Measurements from ENCODE around the gene SAPCD1. TPM values are rescaled to one million over a fixed set of nuclear protein-coding genes. Genes with fewer than 3 reads are reported as not detected.

Gene SAPCD1
- total RNA-seq, 2 donors from 2014 or later, result 3.6 to 4.2 TPM

DNA sequence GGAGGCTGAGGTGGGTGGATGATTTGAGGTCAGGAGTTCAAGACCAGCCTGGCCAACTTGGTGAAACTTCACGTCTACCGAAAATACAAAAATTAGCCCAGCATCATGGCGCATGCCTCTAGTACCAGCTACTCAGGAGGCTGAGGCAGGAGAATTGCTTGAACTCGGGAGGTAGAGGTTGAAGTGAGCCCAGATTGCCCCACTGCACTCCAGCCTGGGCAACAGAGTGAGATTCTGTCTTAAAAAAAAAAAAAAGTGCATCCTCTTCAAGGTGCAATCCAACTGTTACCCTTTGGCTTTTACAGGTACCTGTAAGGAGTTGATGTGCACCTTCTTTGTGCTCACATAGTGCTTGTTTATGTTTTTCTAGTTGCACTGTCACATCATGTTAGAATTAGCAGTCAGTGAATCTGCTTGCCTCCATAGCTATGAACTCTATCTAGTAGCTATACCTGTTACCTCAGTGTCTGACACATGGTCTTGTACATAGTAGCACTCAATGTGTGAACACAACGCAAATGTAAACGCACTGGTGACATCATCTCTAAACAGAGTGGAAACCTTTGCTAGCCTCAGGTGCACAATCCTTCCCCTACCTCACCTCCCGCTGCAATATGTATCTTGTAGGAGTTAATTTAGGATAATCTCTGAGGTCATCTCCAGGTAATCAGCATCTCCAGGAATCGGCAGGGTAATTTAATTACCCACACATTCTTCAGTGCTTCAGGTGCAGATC, 13.0 kb upstream of the SAPCD1 start:
- H3K4me3 Mint-ChIP-seq, result no peak overlapping the region

GRCh38 chr6:31750411-31751022, 11.9 kb upstream of the SAPCD1 start:
- no peak for ATAC-seq
- H3K9me3 ChIP-seq (ENCODE audit: control insufficient read depth, low read length, poor library complexity, severe bottlenecking), result no peaks in the 10 kb centered on the region
- no peak overlapping the region for H3K27ac Mint-ChIP-seq
- DNase-seq, result no peak
- H3K4me3 Mint-ChIP-seq, result no peak overlapping the region
- H3K27me3 Mint-ChIP-seq, result no peaks in the 10 kb centered on the region
- peaks cover 2% of the 10 kb centered on the region for H3K36me3 Mint-ChIP-seq (ENCODE audit: low read depth)
- H3K4me1 Mint-ChIP-seq, result no peaks in the 10 kb centered on the region

More for the DNA sequence above, 13.0 kb upstream of the SAPCD1 start:
- no peaks in the 10 kb centered on the region for H3K9me3 ChIP-seq (ENCODE audit: control insufficient read depth, low read length, poor library complexity, severe bottlenecking)
- Mint-ChIP-seq H3K4me1 (no peaks in the 10 kb centered on the region), H3K36me3 (ENCODE audit: low read depth) (peaks cover 2% of the 10 kb centered on the region), H3K27ac (no peak overlapping the region), H3K27me3 (no peaks in the 10 kb centered on the region)
- ATAC-seq, result no peak
- DNase-seq, result no peak

DNA sequence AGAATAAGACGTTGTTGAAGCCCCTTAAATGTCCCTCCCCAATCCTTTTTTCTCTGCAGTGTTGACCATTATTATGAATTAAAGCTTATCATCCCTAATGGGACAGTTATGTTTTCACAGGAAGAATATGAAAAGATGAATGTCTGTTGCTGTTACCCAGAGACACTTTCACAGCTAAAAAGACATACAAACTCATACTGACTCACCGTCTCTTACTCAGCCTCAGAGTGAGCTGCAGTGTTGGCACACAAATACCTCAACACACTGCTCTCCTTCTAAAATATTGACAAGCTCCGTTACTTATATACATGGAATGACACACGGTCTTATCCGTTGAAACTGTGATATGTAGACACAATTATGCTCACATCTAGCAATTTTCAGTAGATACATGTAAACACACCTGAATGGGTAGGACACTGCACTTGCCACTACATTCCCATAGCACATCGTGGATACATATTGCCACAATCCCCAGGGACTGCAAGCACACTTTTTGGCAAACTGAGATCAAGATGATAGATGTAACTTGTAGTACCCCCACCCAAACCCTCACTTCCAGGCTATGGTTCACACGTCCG, 9.6 kb upstream of the SAPCD1 start:
- no peak overlapping the region for H3K4me3 Mint-ChIP-seq
- ATAC-seq (no peak), DNase-seq (no peak)
- H3K9me3 ChIP-seq (ENCODE audit: control insufficient read depth, low read length, poor library complexity, severe bottlenecking), result no peaks in the 10 kb centered on the region
- no peaks in the 10 kb centered on the region for H3K36me3 Mint-ChIP-seq (ENCODE audit: low read depth)
- H3K27ac Mint-ChIP-seq, result no peak overlapping the region
- H3K4me1 Mint-ChIP-seq, result peaks cover 2% of the 10 kb centered on the region
- H3K27me3 Mint-ChIP-seq, result no peaks in the 10 kb centered on the region

- ATAC-seq (no peak), DNase-seq (no peak)
- Mint-ChIP-seq H3K27ac (peak overlapping the region; percentile 75), H3K27me3 (no peaks in the 10 kb centered on the region), H3K4me3 (no peak overlapping the region), H3K36me3 (ENCODE audit: low read depth) (peaks cover 4% of the 10 kb centered on the region), H3K4me1 (peaks cover 10% of the 10 kb centered on the region)
- no peaks in the 10 kb centered on the region for H3K9me3 ChIP-seq (ENCODE audit: control insufficient read depth, low read length, poor library complexity, severe bottlenecking)
Observed at GRCh38 chr6:31758281-31758680, 4.2 kb upstream of the SAPCD1 start.

- no peaks in the 10 kb centered on the region for H3K9me3 ChIP-seq (ENCODE audit: control insufficient read depth, low read length, poor library complexity, severe bottlenecking)
- Mint-ChIP-seq H3K27me3 (no peaks in the 10 kb centered on the region), H3K4me1 (peaks cover 10% of the 10 kb centered on the region), H3K36me3 (ENCODE audit: low read depth) (peaks cover 4% of the 10 kb centered on the region), H3K4me3 (no peak overlapping the region), H3K27ac (peak overlapping the region; percentile 27)
- no peak for DNase-seq
- ATAC-seq, result no peak
Observed at GRCh38 chr6:31760790-31761189, 1.7 kb upstream of the SAPCD1 start.

- H3K27me3 Mint-ChIP-seq, result no peaks in the 10 kb centered on the region
- H3K9me3 ChIP-seq (ENCODE audit: control insufficient read depth, low read length, poor library complexity, severe bottlenecking), result no peaks in the 10 kb centered on the region
- ATAC-seq, result no peak
- no peak overlapping the region for H3K4me3 Mint-ChIP-seq
- peaks cover 4% of the 10 kb centered on the region for H3K36me3 Mint-ChIP-seq (ENCODE audit: low read depth)
- H3K27ac Mint-ChIP-seq, result peak overlapping the region; percentile 27
- no peak for DNase-seq
- peaks cover 10% of the 10 kb centered on the region for H3K4me1 Mint-ChIP-seq
Observed at GRCh38 chr6:31761343-31761742, 1.1 kb upstream of the SAPCD1 start.

- Mint-ChIP-seq H3K27me3 (no peaks in the 10 kb centered on the region), H3K27ac (peak overlapping the region; percentile 54), H3K4me1 (peaks cover 8% of the 10 kb centered on the region), H3K36me3 (ENCODE audit: low read depth) (peaks cover 4% of the 10 kb centered on the region), H3K4me3 (no peak overlapping the region)
- DNase-seq, result no peak
- ATAC-seq, result no peak
- no peaks in the 10 kb centered on the region for H3K9me3 ChIP-seq (ENCODE audit: control insufficient read depth, low read length, poor library complexity, severe bottlenecking)
Observed at GRCh38 chr6:31762878-31763618, 592 bp downstream of the SAPCD1 start.

GRCh38 chr6:31763619-31763940, 1.1 kb downstream of the SAPCD1 start:
- peak overlapping the region; percentile 54 for H3K27ac Mint-ChIP-seq
- ATAC-seq (no peak), DNase-seq (no peak)
- no peaks in the 10 kb centered on the region for H3K9me3 ChIP-seq (ENCODE audit: control insufficient read depth, low read length, poor library complexity, severe bottlenecking)
- H3K4me1 Mint-ChIP-seq, result peaks cover 8% of the 10 kb centered on the region
- no peak overlapping the region for H3K4me3 Mint-ChIP-seq
- H3K27me3 Mint-ChIP-seq, result no peaks in the 10 kb centered on the region
- peaks cover 4% of the 10 kb centered on the region for H3K36me3 Mint-ChIP-seq (ENCODE audit: low read depth)

DNA sequence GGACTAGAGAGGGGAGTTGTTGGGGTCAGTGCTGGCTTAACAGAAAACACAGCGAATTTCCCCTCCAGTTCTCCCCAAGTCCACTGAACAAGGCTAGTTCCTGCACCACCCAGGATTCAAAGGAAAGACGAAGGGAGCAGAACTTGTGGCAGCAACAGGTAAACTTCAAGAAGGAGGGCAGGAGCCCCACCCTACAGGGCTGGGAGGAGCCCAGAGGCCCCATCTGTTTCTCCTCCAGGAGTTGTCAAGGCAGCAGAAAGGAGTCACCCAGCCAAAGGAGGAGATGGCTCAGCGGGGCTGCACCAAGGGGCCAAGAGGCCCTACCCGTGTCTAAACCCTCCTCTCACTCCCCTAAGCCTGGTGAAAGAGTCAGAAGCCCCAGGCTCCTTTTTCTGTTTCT, 1.7 kb downstream of the SAPCD1 start:
- ATAC-seq (no peak), DNase-seq (no peak)
- Mint-ChIP-seq H3K4me3 (no peak overlapping the region), H3K27ac (no peak overlapping the region), H3K27me3 (no peaks in the 10 kb centered on the region), H3K36me3 (ENCODE audit: low read depth) (peaks cover 4% of the 10 kb centered on the region), H3K4me1 (peaks cover 8% of the 10 kb centered on the region)
- H3K9me3 ChIP-seq (ENCODE audit: control insufficient read depth, low read length, poor library complexity, severe bottlenecking), result no peaks in the 10 kb centered on the region

DNA sequence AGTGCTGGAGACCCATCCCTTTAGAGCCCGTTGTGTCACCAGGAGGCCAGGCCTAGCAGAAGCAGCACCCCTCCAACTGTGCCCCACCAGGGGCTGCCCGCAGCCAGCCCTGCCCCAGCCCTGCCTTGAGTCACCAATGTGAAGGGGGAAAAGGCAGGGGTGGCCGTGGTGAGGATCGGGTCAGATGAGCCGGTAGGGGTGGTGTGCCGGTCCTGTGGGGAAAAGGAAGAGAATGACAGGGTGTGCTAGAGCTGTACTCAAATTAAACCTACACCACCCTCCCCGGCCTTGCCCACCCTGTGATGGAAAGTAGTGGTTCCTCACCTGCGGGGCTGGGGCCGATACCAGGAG, 3.1 kb downstream of the SAPCD1 start:
- no peaks in the 10 kb centered on the region for H3K36me3 Mint-ChIP-seq (ENCODE audit: low read depth)
- H3K4me1 Mint-ChIP-seq, result peaks cover 11% of the 10 kb centered on the region
- H3K9me3 ChIP-seq (ENCODE audit: control insufficient read depth, low read length, poor library complexity, severe bottlenecking), result no peaks in the 10 kb centered on the region
- DNase-seq (no peak), ATAC-seq (no peak)
- H3K27ac Mint-ChIP-seq, result no peak overlapping the region
- H3K4me3 Mint-ChIP-seq, result no peak overlapping the region
- H3K27me3 Mint-ChIP-seq, result no peaks in the 10 kb centered on the region

DNA sequence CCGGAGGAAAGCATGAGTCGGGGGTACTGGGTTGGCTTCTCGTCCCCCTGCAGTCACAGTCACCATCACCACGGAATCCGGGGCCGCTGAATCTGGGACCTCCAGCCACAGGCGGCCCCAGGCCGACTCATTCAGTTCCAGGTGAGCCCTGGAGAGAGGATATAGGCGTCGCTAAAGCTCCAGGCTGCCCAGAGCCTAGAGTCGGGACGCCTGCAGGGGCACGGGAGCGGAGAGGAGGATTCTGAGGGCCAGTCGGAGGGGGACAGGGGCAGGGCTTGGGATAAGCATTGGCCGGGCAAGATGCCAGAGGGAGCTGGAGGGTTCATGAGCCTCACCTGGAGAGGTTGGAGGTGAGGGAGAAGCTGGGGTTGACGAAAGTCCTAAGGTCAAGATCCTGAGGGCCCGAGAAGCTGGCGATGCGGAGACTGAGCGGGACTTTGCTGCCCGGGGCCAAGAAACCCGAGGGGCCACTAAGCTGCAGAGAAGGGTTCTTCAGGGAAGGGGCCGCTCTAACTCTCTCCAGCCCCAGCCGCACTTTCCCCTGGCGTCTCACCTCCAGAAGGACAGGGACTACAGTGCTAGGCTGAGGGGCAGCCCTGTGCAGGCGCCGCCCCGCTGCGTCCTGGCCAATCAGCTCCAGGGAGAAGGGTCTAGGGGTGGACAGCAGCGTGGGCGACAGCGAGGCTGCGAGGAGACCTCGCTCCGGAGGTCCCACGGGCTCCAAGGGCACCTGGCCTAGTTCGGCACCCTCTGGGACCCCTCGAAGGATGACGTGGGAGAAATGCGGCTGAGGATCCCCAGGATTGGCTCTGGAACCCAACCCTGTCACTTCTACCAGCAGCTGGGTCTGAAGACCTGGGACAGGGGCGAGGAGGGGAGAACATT, 3.7 kb downstream of the SAPCD1 start:
- Mint-ChIP-seq H3K4me1 (peaks cover 11% of the 10 kb centered on the region), H3K27ac (no peak overlapping the region), H3K36me3 (ENCODE audit: low read depth) (no peaks in the 10 kb centered on the region), H3K4me3 (no peak overlapping the region), H3K27me3 (no peaks in the 10 kb centered on the region)
- no peak for ATAC-seq
- DNase-seq, result no peak
- H3K9me3 ChIP-seq (ENCODE audit: control insufficient read depth, low read length, poor library complexity, severe bottlenecking), result no peaks in the 10 kb centered on the region

- Mint-ChIP-seq H3K4me1 (peaks cover 13% of the 10 kb centered on the region), H3K4me3 (no peak overlapping the region), H3K36me3 (ENCODE audit: low read depth) (no peaks in the 10 kb centered on the region), H3K27ac (no peak overlapping the region), H3K27me3 (no peaks in the 10 kb centered on the region)
- DNase-seq (no peak), ATAC-seq (no peak)
- no peaks in the 10 kb centered on the region for H3K9me3 ChIP-seq (ENCODE audit: control insufficient read depth, low read length, poor library complexity, severe bottlenecking)
Observed at GRCh38 chr6:31767096-31767645, 4.7 kb downstream of the SAPCD1 start.
